ENCODE results near the gene LRCH1.

LRCH1 gene

DNA sequence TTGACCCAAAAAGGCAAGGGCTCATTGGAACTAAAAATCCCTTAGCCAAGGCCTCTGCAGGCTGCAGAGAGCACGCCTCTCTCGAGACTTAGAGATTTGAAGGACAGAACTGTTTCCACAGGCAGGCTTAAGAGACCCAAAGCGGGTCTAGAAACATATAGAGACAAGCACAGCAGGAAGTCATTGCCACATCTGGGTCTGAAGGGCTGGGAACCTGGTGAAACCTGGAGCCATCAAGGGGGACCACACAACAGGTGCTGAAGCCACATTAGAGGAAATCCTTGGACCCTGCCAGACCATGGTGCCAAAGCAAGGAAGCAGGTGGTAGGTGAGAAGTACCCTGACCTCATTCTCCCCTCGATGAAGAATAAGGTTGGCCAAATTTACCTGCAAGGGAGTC, 33.8 kb upstream of the LRCH1 start:
- TF ChIP-seq CTCF (conservative IDR thresholded peaks at IDR 0.05; ENCODE audit: low read depth, low read length): no peak
- no peak for DNase-seq (ENCODE audit: low read depth)
- H3K4me3 ChIP-seq (ENCODE audit: low read depth, low read length): no peak overlapping the region

GRCh38 chr13:46520166-46520565, 32.8 kb upstream of the LRCH1 start:
- no peak overlapping the region for H3K4me3 ChIP-seq (ENCODE audit: low read depth, low read length)
- no peak for DNase-seq (ENCODE audit: low read depth)
- TF ChIP-seq CTCF (conservative IDR thresholded peaks at IDR 0.05; ENCODE audit: low read depth, low read length): no peak

GRCh38 chr13:46521486-46521885, 31.5 kb upstream of the LRCH1 start:
- no peak overlapping the region for H3K4me3 ChIP-seq (ENCODE audit: low read depth, low read length)
- no peak for TF ChIP-seq CTCF (conservative IDR thresholded peaks at IDR 0.05; ENCODE audit: low read depth, low read length)
- DNase-seq (ENCODE audit: low read depth): no peak

GRCh38 chr13:46521921-46522747, 30.8 kb upstream of the LRCH1 start:
- H3K4me3 ChIP-seq (ENCODE audit: low read depth, low read length): no peak overlapping the region
- no peak for DNase-seq (ENCODE audit: low read depth)
- no peak for TF ChIP-seq CTCF (conservative IDR thresholded peaks at IDR 0.05; ENCODE audit: low read depth, low read length)

DNA sequence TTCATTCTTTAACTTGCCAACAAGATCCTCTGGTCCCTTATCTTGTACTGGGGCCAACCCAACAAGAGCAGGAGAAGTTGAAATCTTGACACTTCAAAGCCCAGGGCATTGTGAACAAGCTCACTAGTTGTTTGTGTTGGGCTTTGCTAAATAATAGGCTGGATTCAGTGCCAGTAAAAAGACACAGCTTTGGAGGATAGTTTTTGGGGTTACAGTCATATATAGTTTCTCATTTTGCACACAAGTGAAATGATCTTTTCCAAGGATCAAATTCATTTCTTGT, 30.3 kb upstream of the LRCH1 start:
- TF ChIP-seq CTCF (conservative IDR thresholded peaks at IDR 0.05; ENCODE audit: low read depth, low read length): no peak
- no peak for DNase-seq (ENCODE audit: low read depth)
- no peak overlapping the region for H3K4me3 ChIP-seq (ENCODE audit: low read depth, low read length)

DNA sequence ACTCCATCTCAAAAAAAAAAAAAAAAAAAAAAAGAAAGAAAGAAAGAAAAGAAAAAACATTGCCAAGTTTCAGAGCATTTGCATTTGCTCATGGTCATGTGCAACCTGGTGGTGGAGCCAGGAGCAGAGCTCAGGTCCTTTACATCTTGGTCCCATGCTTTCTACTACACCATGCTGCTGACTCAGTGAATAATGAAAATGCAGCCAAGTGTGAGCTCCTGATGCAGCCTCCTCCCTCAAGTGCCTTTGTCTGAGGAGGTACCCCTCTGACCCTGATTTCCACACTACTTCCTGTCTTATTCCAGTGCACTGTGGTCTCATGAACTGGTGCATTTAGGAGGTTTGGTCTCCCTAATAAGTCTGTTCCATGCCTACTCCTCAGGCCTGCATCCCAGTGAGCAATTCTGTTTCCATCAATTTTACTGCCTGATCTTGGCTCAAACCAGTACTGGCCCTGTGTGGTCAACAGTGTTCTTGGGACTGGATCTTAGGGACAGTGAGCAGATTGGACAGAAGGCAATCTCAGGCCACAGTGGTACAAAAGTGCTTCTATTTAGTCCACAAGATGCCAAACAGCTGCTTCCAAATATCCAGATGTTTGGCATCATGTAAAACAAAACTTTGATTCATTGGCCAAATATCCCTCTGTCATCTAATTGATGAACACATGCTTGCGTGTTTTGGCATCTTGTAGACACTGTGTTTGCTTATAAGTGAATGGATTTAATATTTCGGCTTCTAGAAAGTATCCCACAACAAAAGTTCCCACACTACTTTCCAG, 28.8 kb upstream of the LRCH1 start:
- no peak for TF ChIP-seq CTCF (conservative IDR thresholded peaks at IDR 0.05; ENCODE audit: low read depth, low read length)
- peak; percentile 29 for DNase-seq (ENCODE audit: low read depth)
- no peak overlapping the region for H3K4me3 ChIP-seq (ENCODE audit: low read depth, low read length)

Data from choroid plexus epithelial cell (primary cell).